Endothelial cell of umbilical vein (primary cell): ENCODE results near the gene ATAD2B. TPM values are rescaled to one million over a fixed set of nuclear protein-coding genes. Genes with fewer than 3 reads are reported as not detected.

ENCODE experiments used
- BruUV-seq: library from RNA; stranded (reverse); fragments of 400-500 nt; replicated peaks from 2 replicates; lab custom pipeline; 2021; lab: Mats Ljungman, UMichigan
- CTCF ChIA-PET: fragments of 300-600, 350-600 bp; sonication (Branson Sonifier 250); formaldehyde crosslinking; loops from one replicate; lab custom pipeline; 2021; ENCODE audit warnings: antibody characterized with exemption, inconsistent platforms; lab: Charles Lee
- POLR2A ChIA-PET: fragments of 300-600, 350-600 bp; sonication (Branson Sonifier 250); formaldehyde crosslinking; loops from one replicate; lab custom pipeline; 2021; ENCODE audit warnings: antibody characterized with exemption, inconsistent platforms; lab: Charles Lee
- DNase-seq: peaks from one replicate; pipeline ENCODE4 v3.0.0-alpha.2; 2011; ENCODE audit warnings: low read depth, low spot score
- FAIRE-seq: peaks from 2 replicates; lab custom pipeline; 2011; peaks lifted over from hg19 to GRCh38; lab: Jason Lieb, UNC
- H2AFZ ChIP-seq: 2 replicates; pipeline ENCODE4 v1.6.0; 2012; ENCODE audit warnings: low read depth, low read length, control low read depth, inconsistent platforms
- H3K27ac ChIP-seq: 2 replicates; pipeline ENCODE4 v1.5.1; 2011; ENCODE audit warnings: low read depth, mild to moderate bottlenecking, control low read depth, low read length, moderate library complexity; ENCODE audit not compliant: insufficient read depth
- H3K27me3 ChIP-seq, 2 experiments: 2 replicates each; pipeline versions ENCODE4 v1.6.0 to v1.6.1; 2011; ENCODE audit warnings: low read length in 2 of 2, mixed read lengths in 1 of 2; ENCODE audit not compliant: control insufficient read depth in 2 of 2, insufficient read depth in 2 of 2
- H3K36me3 ChIP-seq, 2 experiments: 2 replicates in 1 of 2; 3 replicates in 1 of 2; pipeline ENCODE4 v1.5.1; 2011; ENCODE audit warnings: low read length in 2 of 2, mild to moderate bottlenecking in 1 of 2, moderate library complexity in 1 of 2; ENCODE audit not compliant: control insufficient read depth in 2 of 2, insufficient read depth in 2 of 2; ENCODE audit errors: extremely low read depth in 1 of 2
- H3K4me1 ChIP-seq: 3 replicates; pipeline ENCODE4 v1.5.1; 2011; ENCODE audit warnings: mild to moderate bottlenecking, low read length; ENCODE audit not compliant: control insufficient read depth, insufficient read depth; ENCODE audit errors: extremely low read depth
- H3K4me2 ChIP-seq: 2 replicates; pipeline ENCODE4 v1.6.1; 2011; ENCODE audit warnings: low read length, control low read depth, mixed read lengths; ENCODE audit not compliant: insufficient read depth
- H3K4me3 ChIP-seq, 3 experiments: fragments of 200-600 bp in 1 of 3; sonication (generic), shearing (Covaris generic) in 1 of 3; replicated peaks in 1 of 3; 2 replicates each; pipeline ENCODE4 v1.5.1; 2011 to 2016; ENCODE audit warnings: control low read depth in 3 of 3, low read length in 3 of 3, mild to moderate bottlenecking in 2 of 3, inconsistent platforms in 1 of 3, low read depth in 1 of 3, moderate library complexity in 1 of 3; ENCODE audit not compliant: insufficient read depth in 1 of 3
- H3K79me2 ChIP-seq: 2 replicates; pipeline ENCODE4 v1.6.0; 2012; ENCODE audit warnings: low read length, inconsistent platforms; ENCODE audit not compliant: control insufficient read depth, insufficient read depth
- H3K9ac ChIP-seq: replicated peaks from 2 replicates; pipeline ENCODE3; 2011; ENCODE audit warnings: low read length, control low read depth; ENCODE audit not compliant: insufficient read depth; ENCODE audit errors: extremely low read depth
- H3K9me1 ChIP-seq: replicated peaks from 3 replicates; pipeline ENCODE4 v1.6.0; 2011; ENCODE audit warnings: mild to moderate bottlenecking, low read length; ENCODE audit not compliant: control insufficient read depth, insufficient read depth; ENCODE audit errors: extremely low read depth
- H3K9me3 ChIP-seq: replicated peaks from 2 replicates; pipeline ENCODE4 v1.5.1; 2012; ENCODE audit warnings: low read length, inconsistent platforms; ENCODE audit not compliant: control insufficient read depth, insufficient read depth
- H4K20me1 ChIP-seq: replicated peaks from 2 replicates; pipeline ENCODE3; 2011; ENCODE audit warnings: mild to moderate bottlenecking, low read length; ENCODE audit not compliant: control insufficient read depth, insufficient read depth; ENCODE audit errors: extremely low read depth
- CTCF ChIP-seq, 2 donors: IDR thresholded peaks; 1 replicate in 1 of 2; 2 replicates in 1 of 2; pipeline ENCODE4 v1.5.1; 2011; ENCODE audit warnings: low read length in 2 of 2, mild to moderate bottlenecking in 2 of 2, moderate library complexity in 2 of 2, control low read depth in 1 of 2, inconsistent platforms in 1 of 2, low read depth in 1 of 2; ENCODE audit not compliant: insufficient read depth in 1 of 2; ENCODE audit errors: extremely low read depth in 1 of 2
- EZH2 ChIP-seq: IDR thresholded peaks from 2 replicates; pipeline ENCODE4 v1.6.1; 2012; ENCODE audit warnings: borderline replicate concordance, low read depth, mild to moderate bottlenecking, moderate library complexity, low read length, inconsistent platforms; ENCODE audit not compliant: severe bottlenecking
- FOS ChIP-seq: IDR thresholded peaks from 2 replicates; pipeline ENCODE4 v1.6.1; 2011; ENCODE audit warnings: mild to moderate bottlenecking, low read length, moderate library complexity, borderline replicate concordance; ENCODE audit not compliant: insufficient read depth
- GATA2 ChIP-seq: IDR thresholded peaks from 2 replicates; pipeline ENCODE4 v1.7.0; 2011; ENCODE audit warnings: low read depth, mild to moderate bottlenecking, moderate library complexity, mixed read lengths, low read length; ENCODE audit not compliant: insufficient read length, insufficient read depth
- JUN ChIP-seq: IDR thresholded peaks from 2 replicates; pipeline ENCODE4 v1.6.1; 2011; ENCODE audit warnings: borderline replicate concordance, low read depth; ENCODE audit not compliant: insufficient read length, insufficient read depth
- MAX ChIP-seq: IDR thresholded peaks from 2 replicates; pipeline ENCODE4 v1.6.1; 2011; ENCODE audit not compliant: insufficient read depth, insufficient read length
- MYC ChIP-seq: IDR thresholded peaks from one replicate; pipeline ENCODE4 v1.6.1; 2011; ENCODE audit warnings: mild to moderate bottlenecking, low read depth, low read length
- POLR2A ChIP-seq: IDR thresholded peaks from 2 replicates; pipeline ENCODE4 v1.6.1; 2012; ENCODE audit warnings: low read depth, mild to moderate bottlenecking, control low read depth, low read length
- POLR2AphosphoS5 ChIP-seq: IDR thresholded peaks from 2 replicates; pipeline ENCODE4 v1.6.1; 2012; ENCODE audit warnings: low read depth, mild to moderate bottlenecking, control low read depth, low read length, moderate library complexity; ENCODE audit not compliant: insufficient read depth
- dilution Hi-C: fragments of 300-500 bp; cut with MboI; formaldehyde crosslinking; loops from one replicate; pipeline ENCODE4 v1.15.0; 2019; ENCODE audit warnings: low sequenced_read_pairs; ENCODE audit not compliant: extremely low pct_ligation_motif_present
- intact Hi-C: fragments of 100-400 bp; cut with micrococcal nuclease; formaldehyde crosslinking; loops from one replicate; pipeline ENCODE4 v1.10.0; 2022
- polyA plus RNA-seq, 4 experiments: library from polyadenylated mRNA; depleted of rRNA in 3 of 4; stranded (reverse) in 3 of 4; unstranded in 1 of 4; fragments of >200 nt; gene quantifications; 2 replicates each; pipeline versions ENCODE4 v1.2.1 to v1.2.3, GENCODE V29; 2011 to 2012; ENCODE audit warnings: missing spikeins in 1 of 4
- total RNA-seq: library from RNA; stranded (reverse); gene quantifications from 2 replicates; pipeline ENCODE4 v1.2.3, GENCODE V29; 2021

ATAD2B gene
- total and polyA plus RNA-seq, 2 donors (not counting 3 experiments of a cell fraction or from before 2014, with no cell fraction given) = 2.5 to 19.1 TPM

GRCh38 chr2:23900133-23900532 lies 26.8 kb downstream of the ATAD2B start:
- no peak overlapping the region for H3K27ac ChIP-seq
- POLR2A ChIA-PET = no interaction called here
- dilution Hi-C loops = no loop called here
- no peak overlapping the region for H3K4me3 ChIP-seq
- CTCF ChIA-PET = interaction anchor here (0.6 to 2.1 kb wide), 2 partner anchors 55 to 184 kb away, joined by 3 to 7 read pairs; partner anchors contain the start of gene TP53I3
- intact Hi-C loops = no loop called here
- no peaks in the 10 kb centered on the region for H3K9me3 ChIP-seq
- H3K9me1 ChIP-seq = peaks cover 6% of the 10 kb centered on the region
- DNase-seq = no peak
- H2AFZ ChIP-seq = no peak overlapping the region
- BruUV-seq = no TSS peak
- H3K79me2 ChIP-seq = peaks cover 54% of the 10 kb centered on the region
- H4K20me1 ChIP-seq = peaks cover 5% of the 10 kb centered on the region
- H3K4me1 ChIP-seq = peaks cover 9% of the 10 kb centered on the region
- no peaks in the 10 kb centered on the region for H3K27me3 ChIP-seq
- no peak for TF ChIP-seq POLR2A
- TF ChIP-seq CTCF (IDR thresholded peaks at IDR 0.05; ENCODE audit: extremely low read depth in 1 of 2, insufficient read depth in 1 of 2, low read depth in 1 of 2, low read length in 2 of 2) = no peak
- no peak for TF ChIP-seq POLR2AphosphoS5
- no peak for TF ChIP-seq FOS
- TF ChIP-seq EZH2 = no peak
- no peak for TF ChIP-seq MAX
- no peak for TF ChIP-seq JUN
- no peak for TF ChIP-seq MYC
- no peak for TF ChIP-seq GATA2
- FAIRE-seq = no peak
- no peak overlapping the region for H3K9ac ChIP-seq
- H3K36me3 ChIP-seq = no peaks in the 10 kb centered on the region
- H3K4me2 ChIP-seq = no peak overlapping the region
